Adipocyte (in vitro differentiated cells): ENCODE results near the gene B4GALNT4.
"Not testable (repeated sequence)": the region's sequence is repeated elsewhere in the genome, so short reads cannot be mapped to it uniquely, and the experiment has no call there.

ENCODE experiments used
- DNase-seq: peaks from one replicate; pipeline ENCODE4 v3.0.0-alpha.2; 2015; ENCODE audit warnings: low read depth
- H3K27me3 ChIP-seq: replicated peaks from 2 replicates; pipeline ENCODE4 v1.7.0; 2013; ENCODE audit warnings: mild to moderate bottlenecking, low read length, moderate library complexity; ENCODE audit not compliant: control insufficient read depth, insufficient read depth
- H3K36me3 ChIP-seq: 2 replicates; pipeline ENCODE4 v1.7.0; 2013; ENCODE audit warnings: low read length, mild to moderate bottlenecking, moderate library complexity; ENCODE audit not compliant: control insufficient read depth, insufficient read depth, severe bottlenecking
- H3K4me1 ChIP-seq: 2 replicates; pipeline ENCODE4 v1.7.0; 2013; ENCODE audit warnings: mild to moderate bottlenecking, low read length, moderate library complexity; ENCODE audit not compliant: control insufficient read depth, insufficient read depth
- H3K4me3 ChIP-seq: 2 replicates; pipeline ENCODE4 v1.7.0; 2013; ENCODE audit warnings: mild to moderate bottlenecking, low read length, moderate library complexity
- H3K9ac ChIP-seq: 2 replicates; pipeline ENCODE4 v1.7.0; 2013; ENCODE audit warnings: mild to moderate bottlenecking, low read length, moderate library complexity
- H3K9me3 ChIP-seq: 2 replicates; pipeline ENCODE4 v1.7.0; 2013; ENCODE audit warnings: mild to moderate bottlenecking, low read length, moderate library complexity; ENCODE audit not compliant: control insufficient read depth

The B4GALNT4 gene

GRCh38 chr11:401196-401595, 31.9 kb downstream of the B4GALNT4 start:
- H3K4me3 ChIP-seq, DNase-seq, H3K9me3 ChIP-seq, H3K27me3 ChIP-seq, H3K4me1 ChIP-seq, H3K36me3 ChIP-seq, H3K9ac ChIP-seq: not testable (repeated sequence)

GRCh38 chr11:403021-403760, 33.9 kb downstream of the B4GALNT4 start:
- no peaks in the 10 kb centered on the region for H3K36me3 ChIP-seq
- no peak for DNase-seq

GRCh38 chr11:403761-404431, 34.6 kb downstream of the B4GALNT4 start:
- no peaks in the 10 kb centered on the region for H3K9me3 ChIP-seq
- peaks cover 11% of the 10 kb centered on the region for H3K4me1 ChIP-seq
- H3K27me3 ChIP-seq = no peaks in the 10 kb centered on the region
- H3K9ac ChIP-seq = no peak overlapping the region
- no peak for DNase-seq
- H3K36me3 ChIP-seq = no peaks in the 10 kb centered on the region
- no peak overlapping the region for H3K4me3 ChIP-seq

More at GRCh38 chr11:403021-403760, 33.9 kb downstream of the B4GALNT4 start:
- no peak overlapping the region for H3K4me3 ChIP-seq
- peaks cover 11% of the 10 kb centered on the region for H3K4me1 ChIP-seq
- no peaks in the 10 kb centered on the region for H3K9me3 ChIP-seq
- H3K9ac ChIP-seq = no peak overlapping the region
- H3K27me3 ChIP-seq = no peaks in the 10 kb centered on the region

- Histone ChIP-seq H3K9me3 (no peaks in the 10 kb centered on the region), H3K4me3 (no peak overlapping the region), H3K27me3 (peaks cover under 1% of the 10 kb centered on the region), H3K36me3 (no peaks in the 10 kb centered on the region), H3K4me1 (peaks cover 11% of the 10 kb centered on the region), H3K9ac (peak overlapping the region; percentile 72)
- DNase-seq = no peak
Measured at GRCh38 chr11:404551-405264, 35.4 kb downstream of the B4GALNT4 start.

GRCh38 chr11:405323-405953, 36.1 kb downstream of the B4GALNT4 start:
- peaks cover 11% of the 10 kb centered on the region for H3K4me1 ChIP-seq
- no peaks in the 10 kb centered on the region for H3K36me3 ChIP-seq
- DNase-seq = no peak
- peak overlapping the region; percentile 73 for H3K9ac ChIP-seq
- H3K9me3 ChIP-seq = no peaks in the 10 kb centered on the region
- H3K4me3 ChIP-seq = peak overlapping the region; percentile 79
- peaks cover 6% of the 10 kb centered on the region for H3K27me3 ChIP-seq

- Histone ChIP-seq H3K4me3 (peak overlapping the region; percentile 79), H3K9me3 (no peaks in the 10 kb centered on the region), H3K36me3 (no peaks in the 10 kb centered on the region), H3K9ac (peak overlapping the region; percentile 73), H3K4me1 (peaks cover 11% of the 10 kb centered on the region), H3K27me3 (peaks cover 6% of the 10 kb centered on the region)
- DNase-seq = no peak
Measured at GRCh38 chr11:405954-406795, 36.9 kb downstream of the B4GALNT4 start.

GRCh38 chr11:406796-407650, 37.7 kb downstream of the B4GALNT4 start:
- Histone ChIP-seq H3K4me3 (peak overlapping the region; percentile 79), H3K9ac (peak overlapping the region; percentile 73), H3K9me3 (no peaks in the 10 kb centered on the region), H3K36me3 (no peaks in the 10 kb centered on the region), H3K27me3 (peaks cover 6% of the 10 kb centered on the region), H3K4me1 (peaks cover 11% of the 10 kb centered on the region)
- peak; percentile 79 for DNase-seq

GRCh38 chr11:407651-408123, 38.4 kb downstream of the B4GALNT4 start:
- Histone ChIP-seq H3K9me3 (no peaks in the 10 kb centered on the region), H3K9ac (no peak overlapping the region), H3K4me3 (no peak overlapping the region), H3K4me1 (peaks cover 11% of the 10 kb centered on the region), H3K36me3 (no peaks in the 10 kb centered on the region), H3K27me3 (peaks cover 6% of the 10 kb centered on the region)
- no peak for DNase-seq

GRCh38 chr11:408154-409007, 39.1 kb downstream of the B4GALNT4 start:
- no peaks in the 10 kb centered on the region for H3K9me3 ChIP-seq
- H3K27me3 ChIP-seq = peaks cover 6% of the 10 kb centered on the region
- peaks cover 11% of the 10 kb centered on the region for H3K4me1 ChIP-seq
- DNase-seq = no peak
- no peaks in the 10 kb centered on the region for H3K36me3 ChIP-seq
- no peak overlapping the region for H3K9ac ChIP-seq
- no peak overlapping the region for H3K4me3 ChIP-seq
